GM19193 (cell line): Measurements from ENCODE around the gene DAP3.

ENCODE experiments used
- POLR2A ChIP-seq: IDR thresholded peaks from 4 replicates; pipeline ENCODE4 v1.6.1; 2011; ENCODE audit not compliant: insufficient read depth, insufficient read length; ENCODE audit errors: extremely low read depth

DAP3 gene

DNA sequence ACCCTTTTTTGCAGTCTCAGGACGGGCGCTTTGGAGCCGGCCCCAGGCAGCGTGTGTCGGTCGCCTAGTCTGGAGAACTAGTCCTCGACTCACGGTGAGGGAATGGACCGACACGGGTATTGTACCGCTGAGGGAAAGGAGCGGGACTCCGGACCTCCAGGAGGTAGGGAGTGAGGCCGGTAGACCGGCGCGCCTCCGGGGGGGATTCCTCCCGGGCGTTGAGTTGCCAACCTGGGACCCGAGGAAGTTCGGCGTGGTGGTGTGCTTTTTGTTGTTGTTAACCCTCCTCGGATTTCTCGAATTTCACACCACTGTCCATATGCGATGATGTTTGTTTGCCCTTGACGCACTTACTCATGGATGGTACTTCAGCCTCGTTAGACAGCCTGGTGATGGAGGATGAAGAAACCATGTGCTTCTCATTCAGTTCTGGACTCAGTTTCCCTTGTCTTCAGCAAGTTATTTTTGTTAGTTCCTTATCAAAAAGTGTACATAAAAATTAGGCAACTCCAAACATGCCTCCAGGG, at the start of gene DAP3:
Gene DAP3 (plus strand): TSS at position 11 of the 527 bp plus-strand sequence. CDS start 20,689 bp downstream, outside the sequence.
- TF ChIP-seq POLR2A: peak; percentile 79

DNA sequence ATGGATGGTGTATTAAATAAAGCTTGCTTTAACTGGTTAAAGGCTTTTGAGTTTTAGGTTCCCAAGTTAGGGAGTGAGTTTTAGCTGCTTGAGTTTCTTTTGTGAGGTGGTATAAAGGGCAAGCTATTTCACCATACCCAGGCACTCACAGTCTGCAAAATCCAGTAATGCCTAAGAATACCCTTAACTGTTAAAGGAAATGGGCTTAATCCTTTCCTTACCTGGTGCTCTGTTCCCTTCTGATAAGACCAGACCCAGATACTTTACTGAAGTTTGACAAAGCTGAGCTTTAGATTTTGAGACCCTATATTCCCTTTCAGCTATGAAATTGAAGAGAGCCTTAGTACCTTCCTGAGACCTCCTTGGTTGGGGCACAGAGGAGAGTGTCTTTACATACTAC, 48.5 kb upstream of the DAP3 start:
- no peak for TF ChIP-seq POLR2A

DNA sequence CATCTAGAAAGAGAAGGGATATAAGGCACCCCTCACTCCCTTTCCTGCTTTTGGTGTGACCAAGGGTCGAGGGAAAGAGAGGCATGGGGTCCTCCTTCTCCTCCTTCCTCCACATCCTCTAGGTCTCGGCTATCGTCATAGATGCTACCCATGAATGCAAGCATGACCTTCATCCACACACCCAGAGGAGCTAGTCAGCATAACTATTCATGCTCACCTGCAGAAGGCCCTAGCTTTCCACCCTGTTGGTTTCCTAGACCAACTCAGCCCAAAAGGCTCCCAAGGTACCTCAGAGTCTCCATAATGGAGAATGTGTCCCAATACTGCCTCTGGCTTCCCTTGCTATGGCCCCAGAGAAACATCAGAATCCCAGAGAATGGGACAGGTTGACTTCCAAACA, 45.7 kb upstream of the DAP3 start:
- no peak for TF ChIP-seq POLR2A

DNA sequence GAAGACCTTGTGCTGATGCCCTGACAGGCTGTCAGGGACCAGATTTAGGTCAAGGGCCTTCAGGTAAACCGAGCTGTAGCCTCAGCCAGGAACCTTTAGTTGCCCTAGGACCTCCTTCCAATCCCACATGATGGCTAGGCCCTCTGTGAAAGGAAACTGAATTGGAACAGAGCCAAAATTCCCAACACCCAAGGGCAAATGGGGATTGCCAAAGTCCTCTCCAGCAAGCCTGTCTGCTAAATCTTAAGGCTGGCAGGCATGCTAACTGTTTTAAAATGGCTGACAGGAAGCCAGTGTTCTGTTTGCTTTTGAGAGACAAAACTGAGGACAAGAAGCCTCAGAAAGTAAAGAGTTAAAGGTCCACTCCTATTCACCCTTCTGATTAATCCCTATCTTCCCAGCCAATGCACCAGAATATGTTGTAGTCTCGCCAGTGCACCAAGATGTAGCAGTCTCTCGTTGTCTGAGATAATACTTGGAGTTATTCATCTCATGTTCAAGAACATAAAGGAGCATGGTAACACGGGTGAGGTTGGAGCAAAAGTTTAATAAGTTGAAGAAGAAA, 43.8 kb upstream of the DAP3 start:
- no peak for TF ChIP-seq POLR2A

DNA sequence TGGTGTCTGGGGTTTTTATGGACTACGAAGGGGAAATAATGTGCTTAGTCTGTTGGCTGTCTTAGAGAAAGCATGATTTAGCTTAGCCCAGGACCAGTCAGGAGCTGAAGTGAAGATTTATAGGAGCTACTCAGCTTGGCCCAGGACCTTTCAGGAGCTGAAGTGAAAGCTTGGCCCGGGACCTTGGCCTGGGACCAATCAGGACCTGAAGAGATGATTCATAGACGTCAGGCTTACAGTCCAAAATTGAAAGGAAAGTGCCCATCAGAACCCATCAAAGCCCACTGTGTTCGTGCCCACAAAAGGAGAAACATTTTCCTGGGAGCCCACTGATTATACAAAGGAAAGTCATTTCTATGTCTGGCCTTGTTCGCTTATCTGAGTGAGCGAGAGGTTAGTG, 43.2 kb upstream of the DAP3 start:
- no peak for TF ChIP-seq POLR2A

DNA sequence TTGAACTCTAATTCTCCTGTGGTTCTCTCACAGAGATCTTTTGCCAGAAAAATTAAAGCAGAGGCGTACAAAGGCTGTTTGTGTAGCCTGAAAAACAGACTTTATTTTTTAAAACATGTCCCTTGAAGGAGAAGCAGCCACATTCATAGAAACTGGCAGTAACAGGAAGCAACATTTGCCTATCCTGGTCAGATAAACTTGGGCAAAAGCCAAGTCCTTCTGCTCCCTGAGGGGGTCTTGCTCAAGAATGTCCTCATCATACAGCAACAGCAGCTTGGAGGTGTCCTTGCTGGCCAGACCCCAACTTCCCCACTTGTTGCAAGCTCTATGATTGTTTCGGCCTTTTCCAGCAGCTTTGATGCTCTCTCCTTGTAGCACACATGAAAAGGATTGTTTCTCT, 42.6 kb upstream of the DAP3 start:
- no peak for TF ChIP-seq POLR2A

DNA sequence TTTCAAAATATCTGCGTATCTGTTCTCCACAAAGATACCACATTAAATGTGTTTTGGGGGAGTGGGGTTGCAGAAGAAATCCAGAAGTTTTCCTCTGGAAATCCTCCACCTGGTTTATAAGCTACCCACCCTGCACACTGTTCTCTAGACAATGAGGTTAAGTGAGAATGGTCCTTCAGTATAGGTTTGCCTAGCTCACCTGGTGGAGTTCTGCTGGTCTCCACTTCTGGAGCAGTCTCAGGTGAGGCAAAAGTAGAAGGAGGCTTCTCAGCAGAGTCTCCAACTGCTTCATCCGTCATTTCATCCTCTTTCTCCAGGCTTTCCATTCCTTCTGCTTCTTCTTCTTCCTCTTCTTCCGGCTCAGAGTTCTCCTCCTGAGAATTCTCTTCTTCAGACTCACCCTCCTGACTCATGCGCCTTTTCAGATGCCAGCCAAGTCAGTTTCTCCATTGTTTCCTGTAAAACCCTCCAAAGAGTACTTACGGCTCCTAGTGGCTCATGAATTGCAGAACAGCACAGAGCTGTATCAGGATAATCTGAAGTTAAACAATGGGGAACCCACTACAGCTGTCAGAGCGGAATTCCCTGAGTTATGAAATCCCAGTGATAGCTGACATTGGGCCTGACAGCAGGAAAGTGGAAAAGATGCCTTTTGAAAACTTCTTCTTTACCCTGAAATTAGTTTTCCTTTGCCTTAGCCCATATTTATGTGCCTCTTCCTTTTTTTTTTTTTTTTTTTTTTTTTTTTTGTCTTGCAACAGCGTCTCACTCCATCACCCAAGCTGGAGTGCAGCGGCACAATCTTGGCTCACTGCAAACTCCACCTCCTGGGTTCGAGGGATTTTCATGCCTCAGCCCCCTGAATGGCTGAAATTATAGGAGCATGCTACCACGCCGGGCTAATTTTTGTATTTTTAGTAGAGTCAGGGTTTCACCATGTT, 40.4 kb upstream of the DAP3 start:
- no peak for TF ChIP-seq POLR2A

DNA sequence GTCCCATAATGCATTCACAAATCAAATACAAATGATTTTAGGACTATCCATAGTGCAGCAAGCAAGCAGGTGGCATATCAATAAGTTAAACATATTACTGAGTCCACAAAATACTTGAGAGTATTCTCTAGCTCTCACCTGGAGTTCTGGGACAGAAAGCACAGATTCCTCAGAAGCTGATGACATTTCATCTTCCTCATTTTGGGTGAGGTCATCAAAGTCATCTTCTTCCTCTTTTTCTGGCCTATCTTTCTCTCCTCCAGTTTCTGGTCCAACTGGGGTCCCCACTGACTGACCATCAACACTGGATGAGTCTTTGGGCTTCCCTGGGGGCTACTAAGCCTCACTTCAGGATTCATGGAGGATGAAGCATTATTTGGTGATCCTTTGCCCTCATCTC, 39.2 kb upstream of the DAP3 start:
- no peak for TF ChIP-seq POLR2A

DNA sequence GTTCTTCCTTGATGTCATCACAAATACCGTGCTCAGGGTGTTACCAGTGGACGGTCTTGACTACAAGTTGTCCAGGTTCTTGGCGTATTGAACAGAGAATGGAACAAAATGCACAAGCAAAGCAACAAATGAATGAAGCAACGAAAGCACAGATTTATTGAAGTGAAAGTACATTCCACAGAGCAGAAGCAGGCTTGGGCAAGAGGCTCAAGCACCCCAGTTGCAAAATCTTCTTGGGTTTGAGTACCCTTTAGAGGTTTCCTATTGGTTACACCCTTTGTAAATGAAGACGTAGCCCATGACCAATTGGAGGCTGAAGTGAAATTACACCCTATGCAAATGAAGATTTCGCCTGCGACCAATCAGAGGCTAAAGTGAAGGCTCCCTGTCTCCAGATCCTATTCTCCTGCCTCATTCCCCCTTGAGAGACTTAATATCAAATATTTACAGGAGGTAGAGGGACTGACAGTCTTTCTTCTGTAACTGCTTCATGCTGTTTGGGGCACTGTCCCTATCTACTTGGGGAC, 38.6 kb upstream of the DAP3 start:
- TF ChIP-seq POLR2A: no peak

DNA sequence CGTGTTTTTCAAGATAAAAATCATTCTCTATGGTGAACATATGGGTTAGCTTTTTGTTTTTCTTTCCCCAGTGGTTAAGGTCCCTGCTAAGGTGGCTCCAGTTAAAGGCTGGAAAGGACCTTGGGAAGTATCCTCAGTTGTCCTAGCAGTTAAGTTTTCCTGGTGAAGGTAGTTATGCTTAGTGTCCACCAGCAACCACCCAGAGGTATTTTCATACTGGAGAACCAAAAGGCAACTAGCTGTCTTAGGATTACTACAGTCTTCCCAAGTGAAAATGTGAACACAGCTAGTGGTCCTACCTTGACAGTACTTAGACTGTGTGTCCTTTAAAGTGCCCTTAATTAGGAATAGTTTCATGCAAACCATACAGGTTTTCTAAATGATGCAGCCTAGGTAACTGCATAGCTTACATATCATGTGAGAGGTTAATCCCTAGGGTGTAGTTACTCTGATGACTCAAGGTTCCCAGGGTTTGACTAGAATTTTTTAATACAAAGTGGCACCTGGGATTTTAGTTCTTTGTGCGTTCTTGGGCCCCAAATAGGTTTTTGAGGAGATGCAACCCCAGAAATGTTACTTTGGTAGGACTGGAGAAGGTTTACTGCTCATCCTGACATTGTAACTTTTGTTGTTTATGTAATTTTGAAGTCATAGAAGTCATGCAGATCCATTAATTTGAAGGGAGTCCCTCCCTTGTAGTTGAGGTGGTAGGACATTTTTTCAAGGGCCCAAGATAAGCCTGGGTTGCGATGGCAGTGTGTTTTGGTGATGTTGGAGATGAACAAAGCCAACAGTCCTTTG, 36.8 kb upstream of the DAP3 start:
- no peak for TF ChIP-seq POLR2A

DNA sequence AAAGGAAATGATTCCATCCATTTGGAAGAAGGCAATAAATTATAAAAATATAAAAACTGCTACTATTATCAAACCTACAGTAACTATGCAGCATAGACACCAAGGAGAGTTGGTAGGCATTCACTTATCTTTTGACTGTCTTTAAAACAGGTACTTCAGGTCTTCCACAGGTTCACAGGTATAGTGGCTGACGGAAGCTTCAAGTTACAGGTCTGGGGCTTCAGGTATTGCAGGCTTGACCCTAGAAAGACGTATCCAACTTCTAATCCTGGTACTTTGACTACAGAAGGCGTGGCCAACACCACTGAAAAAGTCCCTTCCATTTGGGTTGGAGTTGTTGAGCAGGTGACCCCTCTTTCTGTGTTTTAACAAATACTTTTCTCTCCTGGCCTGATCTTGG, 35.9 kb upstream of the DAP3 start:
- no peak for TF ChIP-seq POLR2A

DNA sequence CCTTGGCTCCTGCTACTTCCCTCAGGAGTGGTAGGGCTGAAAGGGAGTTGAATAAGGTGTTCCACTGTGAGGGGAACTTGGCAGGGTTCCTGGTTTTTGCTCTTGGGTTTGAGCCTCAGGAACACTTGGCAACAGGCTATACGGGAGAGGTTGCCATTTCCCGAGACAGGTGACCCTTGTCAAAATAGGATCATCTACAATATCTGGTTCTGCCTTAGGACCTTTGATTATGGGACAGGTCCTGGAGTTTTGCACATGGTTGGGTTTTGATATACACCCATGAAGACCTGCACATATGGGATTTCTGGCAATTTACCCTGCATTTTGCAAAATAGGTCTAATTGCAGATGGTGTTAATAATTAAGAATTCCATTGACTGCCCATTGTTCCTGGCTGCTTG, 31.4 kb upstream of the DAP3 start:
- no peak for TF ChIP-seq POLR2A

DNA sequence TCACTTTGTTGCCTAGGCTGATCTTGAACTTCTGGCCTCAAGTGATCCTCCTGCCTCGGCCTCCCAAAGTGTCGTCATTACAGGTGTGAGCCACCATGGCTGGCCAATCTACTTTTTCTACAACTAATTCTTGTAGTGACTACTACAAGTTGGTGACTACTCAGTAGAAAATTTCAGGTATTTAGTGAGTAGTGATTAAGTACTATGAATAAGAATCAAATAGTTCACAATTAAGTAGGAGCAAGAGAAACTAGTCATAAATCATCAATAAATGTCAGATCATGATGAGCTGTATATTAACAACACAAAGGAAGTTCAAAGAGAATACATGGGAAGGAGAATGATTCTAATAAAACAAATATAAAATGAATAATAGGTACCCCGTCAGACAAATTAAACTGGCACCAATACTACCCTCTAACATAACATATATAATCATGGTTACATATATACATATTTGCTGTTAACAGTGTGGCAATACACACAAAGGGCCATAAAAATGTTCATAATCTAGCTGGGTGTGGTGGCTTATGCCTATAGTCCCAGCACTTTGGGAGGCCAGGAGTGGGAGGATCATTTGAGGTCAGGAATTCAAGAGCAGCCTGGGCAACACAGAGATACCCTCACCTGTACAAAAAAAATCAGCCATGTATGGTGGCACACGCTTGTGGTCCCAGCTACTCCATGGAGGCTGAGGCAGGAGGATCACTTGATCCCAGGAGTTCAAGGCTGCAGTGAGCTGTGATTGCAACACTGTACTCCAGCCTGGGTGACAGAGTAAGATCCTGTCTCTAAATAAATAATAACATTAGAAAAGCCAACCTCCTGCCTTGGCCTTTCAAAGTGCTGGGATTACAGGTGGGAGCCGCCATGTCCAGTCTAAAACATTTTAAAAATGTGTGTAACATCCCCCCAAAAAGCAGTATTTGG, 19.4 kb upstream of the DAP3 start:
- no peak for TF ChIP-seq POLR2A

DNA sequence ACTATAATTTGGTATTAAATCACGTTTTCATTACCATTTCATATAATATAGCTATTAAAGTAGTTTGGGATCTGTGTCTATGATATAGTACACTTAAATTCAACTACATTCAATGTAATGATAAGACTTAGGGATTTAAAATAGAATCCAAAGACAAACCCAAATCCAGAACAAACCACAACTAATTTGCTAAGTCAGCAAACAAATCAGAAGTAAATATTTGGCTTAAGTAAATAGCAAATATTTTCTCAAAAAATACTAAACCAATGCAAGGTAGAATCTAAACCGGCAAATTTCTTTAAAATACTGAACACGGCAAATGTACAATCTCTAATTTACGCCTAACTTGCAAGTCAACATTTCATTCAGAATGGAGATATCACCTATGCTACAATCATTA, 17.1 kb upstream of the DAP3 start:
- no peak for TF ChIP-seq POLR2A

DNA sequence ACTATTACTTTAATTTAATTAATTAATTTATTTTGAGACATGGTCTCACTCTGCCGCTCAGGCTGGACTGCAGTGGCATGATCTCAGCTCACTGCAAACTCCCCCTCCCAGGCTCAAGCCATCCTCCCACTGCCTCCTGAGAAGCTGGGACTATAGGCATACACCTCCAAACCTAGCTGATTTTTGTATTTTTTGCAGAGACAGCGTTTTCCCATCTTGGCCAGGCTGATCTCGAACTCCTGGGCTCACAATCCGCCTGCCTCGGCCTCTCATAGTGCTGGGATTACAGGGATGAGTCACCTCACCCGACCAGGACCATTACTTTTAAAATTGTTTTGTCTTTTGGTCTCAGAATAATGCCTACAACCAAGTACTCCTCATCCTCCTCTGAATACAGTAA, 15.9 kb upstream of the DAP3 start:
- TF ChIP-seq POLR2A: no peak

DNA sequence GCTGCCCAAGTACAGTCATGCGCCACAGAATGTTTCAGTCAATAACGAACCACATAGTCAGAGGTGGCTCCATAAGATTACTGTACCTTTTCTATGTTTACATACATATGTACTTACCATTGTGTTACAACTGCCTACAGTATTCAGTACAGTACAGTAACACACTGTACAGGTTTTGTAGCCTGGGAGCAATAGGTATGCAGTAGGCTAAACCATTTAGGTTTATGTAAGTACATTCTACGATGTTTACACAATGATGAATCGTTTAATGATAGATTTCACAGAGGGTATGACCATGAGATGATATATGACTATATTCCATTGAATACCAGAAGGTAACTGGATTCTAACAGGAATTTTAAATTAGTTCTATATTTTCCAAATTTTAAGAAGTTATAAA, 10.9 kb upstream of the DAP3 start:
- no peak for TF ChIP-seq POLR2A
